OCI-LY1 (cell line): ENCODE measurements around the gene DRICH1.
"Not testable (repeated sequence)": the region's sequence is repeated elsewhere in the genome, so short reads cannot be mapped to it uniquely, and the experiment has no call there.

Experiments used
- H2AFZ ChIP-seq: fragments of 200-600 bp; sonication (generic), shearing (Covaris generic); 2 replicates; pipeline ENCODE4 v1.6.0; 2014; ENCODE audit warnings: antibody characterized with exemption, mild to moderate bottlenecking, low read length
- H3F3A ChIP-seq: fragments of 200-600 bp; sonication (generic), shearing (Covaris generic); 2 replicates; pipeline ENCODE4 v1.6.0; 2014; ENCODE audit warnings: mild to moderate bottlenecking, antibody characterized with exemption, low read length, moderate library complexity; ENCODE audit not compliant: insufficient read depth
- H3K27ac ChIP-seq: fragments of 200-600 bp; sonication (generic); 2 replicates; pipeline ENCODE4 v1.5.1; 2014; ENCODE audit warnings: low read length, mixed run types, mild to moderate bottlenecking, low read depth; ENCODE audit not compliant: poor library complexity, severe bottlenecking
- H3K27me3 ChIP-seq: fragments of 200-600 bp; sonication (generic); 2 replicates; pipeline ENCODE4 v1.6.0; 2014; ENCODE audit warnings: antibody characterized with exemption, mild to moderate bottlenecking, low read length, moderate library complexity; ENCODE audit not compliant: insufficient read depth
- H3K36me3 ChIP-seq: fragments of 200-600 bp; sonication (generic); 2 replicates; pipeline ENCODE4 v1.6.1; 2014; ENCODE audit warnings: mild to moderate bottlenecking, antibody characterized with exemption, low read length, moderate library complexity, mixed read lengths; ENCODE audit not compliant: insufficient read depth
- H3K4me1 ChIP-seq: fragments of 200-600 bp; sonication (generic); 2 replicates; pipeline ENCODE4 v1.5.1; 2014; ENCODE audit warnings: mild to moderate bottlenecking, low read length, moderate library complexity; ENCODE audit not compliant: insufficient read depth, severe bottlenecking
- H3K4me2 ChIP-seq: fragments of 200-600 bp; sonication (generic), shearing (Covaris generic); 2 replicates; pipeline ENCODE4 v1.6.1; 2014; ENCODE audit warnings: low read length
- H3K4me3 ChIP-seq: fragments of 200-600 bp; sonication (generic); 2 replicates; pipeline ENCODE4 v1.5.1; 2014; ENCODE audit warnings: low read length, low read depth, mild to moderate bottlenecking, mixed read lengths; ENCODE audit not compliant: poor library complexity, severe bottlenecking
- H3K79me2 ChIP-seq: fragments of 200-600 bp; shearing (Covaris generic); 2 replicates; pipeline ENCODE4 v1.6.1; 2016; ENCODE audit warnings: mixed run types, low read length, mixed read lengths; ENCODE audit not compliant: insufficient read depth
- H3K9ac ChIP-seq: fragments of 200-600 bp; sonication (generic), shearing (Covaris generic); 2 replicates; pipeline ENCODE4 v1.6.1; 2014; ENCODE audit warnings: mild to moderate bottlenecking, low read length, mixed read lengths
- H3K9me2 ChIP-seq: fragments of 200-600 bp; sonication (generic), shearing (Covaris generic); 2 replicates; pipeline ENCODE4 v1.6.1; 2014; ENCODE audit warnings: low read depth, mild to moderate bottlenecking, low read length, mixed read lengths
- H3K9me3 ChIP-seq: fragments of 200-600 bp; shearing (Covaris generic); 2 replicates; pipeline ENCODE4 v1.6.1; 2014; ENCODE audit warnings: low read length, mixed read lengths
- H4K20me1 ChIP-seq: fragments of 200-600 bp; sonication (generic), shearing (Covaris generic); 2 replicates; pipeline ENCODE4 v1.6.0; 2016; ENCODE audit warnings: mild to moderate bottlenecking, low read length; ENCODE audit not compliant: insufficient read depth
- CTCF ChIP-seq: fragments of 200-600 bp; sonication (generic), shearing (Covaris generic); IDR thresholded peaks from 2 replicates; pipeline ENCODE4 v1.5.1; 2017; ENCODE audit warnings: mild to moderate bottlenecking, antibody characterized with exemption, low read length, moderate library complexity, mixed read lengths
- EZH2 ChIP-seq: fragments of 200-600 bp; sonication (generic), shearing (Covaris generic); IDR thresholded peaks from 2 replicates; pipeline ENCODE4 v1.8.0; 2017; ENCODE audit warnings: borderline replicate concordance, mixed run types, mild to moderate bottlenecking, antibody characterized with exemption, low read length, moderate library complexity, mixed read lengths

DRICH1 gene

GRCh38 chr22:23627401-23628055 lies 4.6 kb downstream of the DRICH1 start:
- not testable (repeated sequence) for H3K79me2 ChIP-seq, H2AFZ ChIP-seq, H4K20me1 ChIP-seq, H3K9me3 ChIP-seq, H3K4me2 ChIP-seq, H3K27ac ChIP-seq, H3K9ac ChIP-seq, H3K4me3 ChIP-seq, H3K9me2 ChIP-seq, H3K36me3 ChIP-seq, H3K27me3 ChIP-seq, H3K4me1 ChIP-seq, H3F3A ChIP-seq
- peak; percentile 60 for TF ChIP-seq CTCF

- no peaks in the 10 kb centered on the region for H3F3A ChIP-seq
- no peak overlapping the region for H2AFZ ChIP-seq
- no peaks in the 10 kb centered on the region for H3K9me2 ChIP-seq
- H3K27me3 ChIP-seq: 0 out of 2 replicates have a peak, but pooled peaks cover 4% of the 10 kb centered on the region
- H3K27ac ChIP-seq: no peak overlapping the region
- no peaks in the 10 kb centered on the region for H4K20me1 ChIP-seq
- TF ChIP-seq EZH2 (no peak), CTCF (no peak)
- H3K4me2 ChIP-seq: no peak overlapping the region
- no peaks in the 10 kb centered on the region for H3K36me3 ChIP-seq
- H3K4me1 ChIP-seq: no peaks in the 10 kb centered on the region
- H3K9me3 ChIP-seq: no peaks in the 10 kb centered on the region
- no peaks in the 10 kb centered on the region for H3K79me2 ChIP-seq
- H3K9ac ChIP-seq: no peak overlapping the region
- H3K4me3 ChIP-seq: no peak overlapping the region
Measured at GRCh38 chr22:23626286-23626975, 5.7 kb downstream of the DRICH1 start.

GRCh38 chr22:23622634-23623033 lies 9.5 kb downstream of the DRICH1 start:
- no peak overlapping the region for H3K4me2 ChIP-seq
- H3K9ac ChIP-seq: no peak overlapping the region
- H2AFZ ChIP-seq: no peak overlapping the region
- H3K9me2 ChIP-seq: no peaks in the 10 kb centered on the region
- no peak overlapping the region for H3K27ac ChIP-seq
- no peaks in the 10 kb centered on the region for H3K79me2 ChIP-seq
- H3K4me1 ChIP-seq: no peaks in the 10 kb centered on the region
- TF ChIP-seq CTCF: no peak
- TF ChIP-seq EZH2: no peak
- 0 out of 2 replicates have a peak, but pooled peaks cover 4% of the 10 kb centered on the region for H3K27me3 ChIP-seq
- no peak overlapping the region for H3K4me3 ChIP-seq
- no peaks in the 10 kb centered on the region for H3F3A ChIP-seq
- H3K9me3 ChIP-seq: no peaks in the 10 kb centered on the region
- no peaks in the 10 kb centered on the region for H4K20me1 ChIP-seq
- no peaks in the 10 kb centered on the region for H3K36me3 ChIP-seq

- not testable (repeated sequence) for H3K36me3 ChIP-seq, H3K27ac ChIP-seq, H3K4me1 ChIP-seq, H3K27me3 ChIP-seq, H3K4me3 ChIP-seq, H3K79me2 ChIP-seq, H2AFZ ChIP-seq, H3F3A ChIP-seq, H3K9me2 ChIP-seq, H3K9ac ChIP-seq, H4K20me1 ChIP-seq, H3K4me2 ChIP-seq, H3K9me3 ChIP-seq
Measured at GRCh38 chr22:23621916-23622315, 10.2 kb downstream of the DRICH1 start.
